Measurements from ENCODE around the gene CISH.
A peak's percentile ranks its signal among the peaks of the same experiment; 100 is the strongest.

Gene CISH

DNA sequence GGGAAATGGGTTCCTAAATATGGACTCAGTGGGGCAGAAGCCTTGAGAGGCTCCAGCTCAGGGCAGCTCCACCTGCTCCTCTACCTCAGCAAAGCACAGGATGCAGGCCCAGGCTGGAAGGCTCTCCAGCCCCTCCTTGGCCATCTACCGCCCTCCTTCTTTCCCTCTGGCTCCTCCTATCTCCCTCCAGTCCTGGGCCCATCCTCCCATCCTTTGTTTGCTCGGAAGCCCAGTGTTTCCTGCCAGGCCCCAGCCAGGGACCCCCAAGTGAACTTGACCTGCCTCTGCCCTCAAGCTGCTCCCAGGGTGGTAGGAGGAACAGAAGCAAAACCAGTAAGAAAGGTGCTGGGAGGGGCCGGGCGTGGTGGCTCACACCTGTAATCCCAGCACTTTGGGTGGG is 25.4 kb upstream of the CISH start:
- no peak for DNase-seq (ENCODE audit: low spot score)

DNA sequence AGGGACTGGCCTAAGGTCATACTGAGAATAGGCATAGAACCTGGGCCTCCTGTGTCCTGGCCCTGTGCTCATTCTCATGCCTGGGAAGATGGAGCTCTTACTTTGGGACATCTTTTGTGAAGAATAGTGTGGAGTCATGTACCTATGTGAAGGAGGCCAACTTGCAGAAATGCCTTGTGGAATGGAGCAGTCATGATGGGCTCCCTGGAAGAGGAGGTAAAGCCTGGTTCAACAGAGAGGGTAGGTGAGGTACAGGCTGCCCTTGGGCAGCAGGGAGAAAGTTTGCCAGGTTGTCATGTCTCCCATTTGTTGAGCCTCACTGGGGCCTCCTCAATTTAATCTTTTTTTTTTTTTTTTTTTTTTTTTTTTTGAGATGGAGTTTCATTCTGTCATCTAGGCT is 23.5 kb upstream of the CISH start:
- DNase-seq (ENCODE audit: low spot score) = no peak

DNA sequence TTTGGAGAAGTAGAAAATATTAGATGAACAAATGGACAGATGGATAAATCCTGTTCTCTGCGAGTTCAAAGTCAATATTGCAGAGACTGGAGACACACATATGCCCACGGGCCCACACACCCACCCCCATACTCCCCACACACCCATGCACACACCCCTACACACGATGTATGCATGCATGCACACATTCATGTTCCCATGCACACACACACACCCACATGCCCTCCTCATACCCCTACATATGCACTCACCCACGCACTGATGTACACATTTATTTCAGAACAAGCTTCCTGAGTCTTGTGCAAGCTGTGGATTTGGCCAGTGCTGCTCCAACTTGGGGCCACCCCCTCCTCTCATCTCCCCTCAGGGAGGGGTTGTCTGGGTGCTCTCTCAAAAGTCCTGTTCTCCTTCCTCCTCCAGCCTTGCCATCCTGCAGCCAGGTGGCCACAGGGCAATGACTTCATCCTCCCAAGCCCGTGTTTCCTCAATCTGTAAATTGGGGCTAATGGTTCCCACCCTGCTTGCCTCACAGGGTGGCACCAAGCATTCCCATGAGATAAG is 21.7 kb upstream of the CISH start:
- DNase-seq (ENCODE audit: low spot score) = no peak

DNA sequence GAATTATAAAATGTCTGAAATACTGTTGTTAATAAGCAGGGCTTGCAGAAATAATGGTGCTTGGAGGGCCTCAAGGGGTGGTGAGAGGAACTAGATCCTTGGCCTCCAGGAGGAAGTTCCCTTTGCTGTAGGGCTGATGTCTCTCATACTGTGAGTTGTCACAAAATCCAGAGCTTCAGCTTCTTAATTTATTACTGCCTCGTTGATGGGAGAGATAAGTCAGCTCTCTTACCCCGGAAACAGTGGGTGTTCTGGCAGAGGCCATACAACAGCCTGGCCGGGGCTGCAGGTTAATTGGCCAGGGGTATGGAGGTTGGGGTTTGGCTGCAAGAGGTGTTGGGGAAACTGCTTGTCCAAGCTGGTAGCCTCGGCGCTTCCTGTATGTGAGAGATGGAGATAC is 20.9 kb upstream of the CISH start:
- no peak for DNase-seq (ENCODE audit: low spot score)

DNA sequence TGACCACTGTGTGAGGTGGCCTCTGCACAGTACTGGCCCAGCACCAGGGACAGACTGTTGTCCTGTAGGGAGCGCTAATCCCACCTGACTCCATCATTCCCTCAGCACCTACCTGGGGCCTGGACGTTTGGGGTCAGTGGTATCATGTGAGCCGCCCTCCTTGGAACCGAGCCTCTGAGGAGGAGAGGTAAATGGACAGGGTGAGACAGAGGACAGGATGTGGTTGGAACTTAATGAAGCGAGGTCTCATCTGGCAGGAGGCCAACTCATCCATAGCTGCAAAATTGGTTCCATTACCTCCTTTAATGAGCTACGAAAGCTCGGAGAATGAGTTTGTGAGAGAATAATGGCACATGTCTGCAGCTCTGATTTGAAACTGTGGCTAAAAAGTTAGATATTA is 19.3 kb upstream of the CISH start:
- DNase-seq (ENCODE audit: low spot score) = no peak

DNA sequence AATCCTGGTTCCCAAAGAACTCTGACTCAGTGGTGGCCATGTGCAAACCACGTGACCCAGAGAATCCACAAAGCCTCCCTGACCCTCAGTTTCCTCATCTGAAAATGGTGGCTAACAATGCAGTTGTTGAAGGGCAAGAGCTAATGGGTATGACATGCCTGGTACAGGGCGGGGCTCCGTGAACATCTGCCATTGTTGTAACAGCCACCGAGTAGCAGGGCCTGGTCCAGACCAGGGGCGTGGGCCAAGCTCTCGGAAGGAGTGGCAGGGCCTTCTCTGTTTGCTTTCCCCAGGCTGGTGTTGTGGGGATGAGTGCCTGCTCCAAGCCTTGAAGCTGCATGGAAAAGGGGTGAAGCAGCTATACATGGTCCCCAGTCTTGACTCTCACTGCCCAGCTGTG is 18.8 kb upstream of the CISH start:
- DNase-seq (ENCODE audit: low spot score) = no peak

DNA sequence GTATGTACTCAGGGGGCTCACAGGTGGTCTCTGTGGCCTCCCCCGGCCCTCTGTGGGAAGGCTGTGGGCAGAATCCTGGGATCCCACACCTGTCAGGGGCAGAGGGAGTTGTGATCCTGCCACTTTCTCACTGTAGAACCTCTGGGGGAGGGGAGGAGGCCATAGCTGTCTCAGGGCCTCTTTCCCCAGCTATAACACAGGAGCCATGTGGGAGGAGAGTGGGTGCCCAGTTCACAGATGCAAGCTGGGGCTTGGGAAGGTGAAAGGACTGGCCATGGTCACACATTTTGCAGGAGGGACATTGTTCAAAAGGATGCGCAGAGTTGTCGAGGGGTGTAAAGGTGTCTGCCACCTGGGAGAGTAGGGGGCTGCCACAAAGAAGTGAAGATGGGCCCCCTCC is 17.0 kb upstream of the CISH start:
- no peak for DNase-seq (ENCODE audit: low spot score)

DNA sequence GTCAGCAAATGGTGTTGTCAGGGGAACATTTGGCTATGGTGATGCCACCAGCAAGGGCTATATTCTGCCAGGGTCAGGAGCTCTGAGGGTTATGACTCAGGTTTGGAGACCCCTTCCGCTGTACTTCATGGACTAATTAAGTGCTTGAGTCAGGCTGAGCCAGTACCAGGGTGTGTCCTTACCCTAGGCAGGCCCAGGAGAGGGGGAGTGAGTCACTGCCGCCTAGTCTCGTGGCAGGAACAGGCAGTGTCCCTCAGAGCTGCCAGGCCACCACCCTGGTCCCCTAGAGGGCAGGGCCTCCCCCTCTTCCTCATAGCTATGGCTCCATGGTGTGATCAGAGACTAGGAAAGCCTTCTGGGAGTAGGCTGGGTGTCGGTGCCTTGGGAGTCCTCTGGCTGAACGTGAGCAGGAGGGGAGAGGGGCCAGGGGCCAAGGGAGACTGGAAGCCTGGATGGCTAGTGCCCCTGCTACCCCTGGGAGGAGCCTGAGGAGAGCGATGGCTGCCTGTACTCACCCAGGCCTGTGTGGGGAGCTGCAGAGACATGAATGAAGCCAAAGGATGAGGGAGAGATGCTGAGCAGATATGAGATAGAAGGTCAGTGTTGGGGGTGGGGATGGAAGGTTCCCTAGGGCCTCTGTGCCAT is 16.0 kb upstream of the CISH start:
- DNase-seq (ENCODE audit: low spot score) = no peak

DNA sequence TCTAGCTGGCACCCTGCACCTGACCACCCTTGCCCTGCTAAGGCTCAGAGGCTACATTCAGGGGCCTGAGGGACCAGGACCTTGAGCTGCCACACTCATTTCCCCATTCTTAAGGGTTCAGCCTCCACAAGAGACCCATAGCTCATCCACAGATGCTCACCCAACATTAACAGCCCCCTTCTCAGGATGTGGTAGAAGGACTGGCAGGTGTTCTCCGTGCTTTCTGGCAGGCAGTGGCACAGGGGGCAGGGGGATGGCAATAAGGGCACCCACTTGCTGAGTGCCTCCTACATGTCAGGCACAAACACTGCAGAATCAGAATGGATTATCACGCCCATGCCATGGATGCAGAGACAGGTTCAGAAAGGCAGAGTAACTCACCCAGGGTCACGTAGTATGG is 14.8 kb upstream of the CISH start:
- DNase-seq (ENCODE audit: low spot score) = no peak

DNA sequence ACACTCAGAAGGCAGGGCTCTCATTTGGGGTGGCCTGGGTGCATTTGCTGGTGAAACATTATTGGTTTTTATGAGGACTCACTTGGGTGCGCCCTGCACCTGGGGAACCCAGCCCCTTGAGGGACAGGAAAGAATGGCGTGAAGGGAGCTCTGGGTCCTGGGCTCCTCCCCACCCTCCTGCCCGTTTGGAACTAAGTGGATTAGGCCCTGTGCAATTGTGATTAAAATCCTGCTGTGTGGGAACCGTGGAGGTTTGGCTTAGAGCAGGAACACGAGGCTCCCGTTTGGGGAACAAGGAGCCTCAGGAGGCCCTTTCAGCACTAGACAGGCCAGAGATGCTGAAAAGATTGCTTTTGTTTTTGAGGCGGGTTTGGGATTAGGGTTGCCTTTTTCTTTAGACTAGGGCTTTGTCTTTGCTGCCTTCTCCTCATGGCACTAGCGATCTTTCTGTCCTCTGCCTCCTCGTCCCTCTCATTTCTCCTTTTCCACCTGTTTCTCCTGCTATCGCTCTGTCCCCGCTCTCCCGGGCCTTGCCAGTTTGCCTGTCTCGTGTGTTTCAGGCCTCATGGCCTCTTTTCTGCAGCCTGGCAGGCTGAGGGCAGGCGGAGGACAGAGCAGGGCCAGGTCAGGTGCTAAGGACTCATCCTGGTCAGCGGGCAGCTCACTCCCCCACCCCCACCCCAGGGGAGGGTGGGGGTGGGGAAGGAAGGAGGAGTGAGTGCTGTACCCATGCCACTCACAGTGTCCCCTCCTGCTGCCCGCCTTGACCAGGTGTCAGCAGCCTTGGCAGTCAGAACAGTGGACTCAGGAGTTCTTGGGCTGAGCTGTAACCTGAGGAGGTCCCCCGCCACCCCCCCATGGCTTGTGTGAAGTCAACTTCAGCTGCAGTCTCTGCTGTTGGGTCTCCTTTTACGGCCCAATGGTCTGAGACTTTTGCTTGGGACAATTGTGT is 13.9 kb upstream of the CISH start:
- DNase-seq (ENCODE audit: low spot score) = no peak

DNA sequence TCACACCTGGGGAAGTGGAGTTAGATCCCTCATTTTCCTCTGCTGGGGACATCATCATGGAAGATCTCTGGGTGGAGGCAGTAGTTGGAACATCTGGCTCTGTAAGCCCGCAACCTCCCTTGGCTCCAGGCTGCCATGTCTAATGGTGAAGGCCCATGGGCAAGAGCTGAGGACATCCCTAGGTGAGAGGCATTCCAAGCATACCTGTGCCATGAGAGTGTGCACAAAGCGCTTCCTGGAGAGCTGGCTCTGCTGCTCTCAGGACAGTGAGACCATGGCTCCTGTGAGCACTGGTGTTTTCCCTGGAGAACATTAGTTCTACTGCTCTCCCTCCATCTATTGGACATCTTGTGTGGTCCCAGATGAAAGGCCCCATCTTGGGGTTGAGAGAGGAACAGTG is 13.1 kb upstream of the CISH start:
- no peak for DNase-seq (ENCODE audit: low spot score)

DNA sequence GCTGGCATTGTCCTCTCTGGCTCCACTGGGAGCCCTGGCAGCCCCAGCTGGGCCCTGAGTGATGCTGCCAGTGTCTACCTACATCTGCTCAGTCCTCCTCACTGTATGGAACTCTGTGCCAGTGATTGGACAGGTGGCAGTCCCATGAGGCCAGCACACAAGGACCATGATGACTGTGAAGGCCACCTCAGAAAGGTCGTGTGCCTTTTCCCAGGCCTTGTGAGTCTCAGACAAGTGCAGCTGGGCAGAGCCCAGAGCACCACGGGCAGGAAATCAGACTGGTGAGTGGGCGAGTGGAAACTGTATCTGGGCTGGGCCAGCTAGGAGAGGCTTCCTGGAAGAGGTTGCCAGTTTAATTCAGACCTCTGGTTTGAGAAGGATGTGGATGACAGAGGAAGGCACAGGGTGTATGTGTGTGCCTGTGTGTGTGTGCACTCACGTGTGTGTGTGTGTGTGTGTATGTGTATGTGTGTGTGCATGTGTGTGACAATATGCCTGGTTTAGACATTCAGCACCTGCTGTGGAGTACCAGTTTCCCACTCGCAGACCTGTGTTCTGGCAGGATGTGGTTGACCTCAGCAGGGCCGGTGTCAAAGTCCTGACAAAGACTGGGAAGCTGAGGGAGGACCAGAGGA is 12.4 kb upstream of the CISH start:
- no peak for DNase-seq (ENCODE audit: low spot score)

DNA sequence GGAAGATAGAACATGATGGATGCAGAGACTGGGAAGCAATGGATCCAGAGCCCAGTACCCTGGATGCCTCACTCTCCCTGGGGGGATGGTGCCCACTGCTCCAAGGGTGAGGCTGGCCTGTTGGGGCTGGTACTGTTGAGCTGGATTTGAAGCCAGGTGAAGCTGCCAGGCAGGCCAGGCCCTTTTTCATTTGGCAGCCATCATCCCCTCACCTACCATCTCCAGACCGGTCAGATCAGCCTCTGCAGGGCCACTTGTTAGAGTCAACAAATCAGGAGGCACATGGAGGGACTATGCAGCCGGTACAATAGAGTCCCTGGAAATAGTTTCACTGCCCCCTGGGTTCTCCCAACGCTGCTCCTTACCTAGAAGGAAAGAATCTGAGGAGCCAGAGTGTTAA is 11.3 kb upstream of the CISH start:
- DNase-seq (ENCODE audit: low spot score) = no peak

DNA sequence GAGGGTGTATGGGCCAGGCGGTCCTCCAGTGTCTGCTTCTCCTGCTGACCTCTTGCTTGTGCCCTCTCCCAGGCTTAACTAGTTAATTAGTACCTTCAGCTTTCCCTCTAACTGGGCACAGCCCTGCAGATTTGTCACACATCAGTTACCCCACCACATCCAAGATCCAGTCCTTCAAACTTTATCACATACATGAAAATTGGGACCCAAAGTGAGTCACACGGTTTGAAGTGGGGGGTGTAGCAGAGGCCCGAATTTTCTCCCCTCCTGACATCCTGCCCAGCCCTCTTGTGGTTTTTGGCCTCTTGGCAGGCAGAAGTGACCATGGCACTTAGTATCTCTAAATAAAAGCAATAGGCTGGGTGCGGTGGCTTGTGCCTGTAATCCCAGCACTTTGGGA is 9.2 kb upstream of the CISH start:
- no peak for DNase-seq (ENCODE audit: low spot score)

DNA sequence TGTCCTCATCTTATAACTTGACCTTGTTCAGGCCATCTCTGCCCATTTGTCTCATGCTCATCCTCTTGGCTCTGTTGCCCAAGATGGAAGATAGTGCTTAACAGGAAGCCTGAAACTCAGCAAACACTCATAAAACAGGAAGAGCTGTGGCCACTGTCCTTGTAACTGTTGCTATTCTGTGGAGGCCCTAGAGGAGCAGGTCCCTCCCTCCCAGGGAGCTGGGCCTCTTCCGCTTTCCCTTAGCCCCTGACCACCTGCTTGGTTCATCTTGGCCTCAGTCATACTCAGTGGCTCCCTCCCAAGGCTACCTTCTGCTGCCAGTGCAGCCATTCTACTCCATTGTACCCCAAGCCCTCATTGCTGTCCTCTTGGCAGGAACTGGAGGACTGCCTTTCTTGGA is 8.8 kb upstream of the CISH start:
- DNase-seq (ENCODE audit: low spot score) = no peak

DNA sequence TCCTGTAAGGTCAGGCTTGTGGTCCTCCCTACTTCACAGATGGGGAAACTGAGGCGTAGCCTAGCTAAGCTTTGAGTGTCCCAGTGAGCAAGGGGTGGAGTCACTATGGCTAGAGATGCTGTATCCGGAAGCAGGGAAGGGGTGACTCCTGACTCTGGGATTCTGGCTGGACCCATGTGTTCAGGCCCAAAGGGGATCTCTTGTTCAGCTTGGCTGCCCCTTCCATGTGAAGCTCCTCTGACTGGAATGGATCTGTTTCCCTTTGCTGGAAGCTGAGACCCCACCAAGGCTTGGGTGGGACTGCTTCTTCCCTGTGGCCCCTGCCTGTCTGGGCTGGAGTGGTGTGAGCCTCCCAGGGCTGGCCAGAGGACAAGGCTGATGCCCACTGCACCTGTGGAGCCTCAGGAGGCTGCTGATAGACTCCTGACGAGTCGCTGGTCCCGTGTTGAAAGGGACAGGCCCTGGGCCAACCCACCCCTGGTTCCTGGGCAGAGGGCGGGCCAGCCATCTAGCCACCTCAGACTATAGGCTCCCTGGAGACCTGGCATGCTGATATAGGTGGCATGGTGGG is 6.4 kb upstream of the CISH start:
- no peak for DNase-seq (ENCODE audit: low spot score)

DNA sequence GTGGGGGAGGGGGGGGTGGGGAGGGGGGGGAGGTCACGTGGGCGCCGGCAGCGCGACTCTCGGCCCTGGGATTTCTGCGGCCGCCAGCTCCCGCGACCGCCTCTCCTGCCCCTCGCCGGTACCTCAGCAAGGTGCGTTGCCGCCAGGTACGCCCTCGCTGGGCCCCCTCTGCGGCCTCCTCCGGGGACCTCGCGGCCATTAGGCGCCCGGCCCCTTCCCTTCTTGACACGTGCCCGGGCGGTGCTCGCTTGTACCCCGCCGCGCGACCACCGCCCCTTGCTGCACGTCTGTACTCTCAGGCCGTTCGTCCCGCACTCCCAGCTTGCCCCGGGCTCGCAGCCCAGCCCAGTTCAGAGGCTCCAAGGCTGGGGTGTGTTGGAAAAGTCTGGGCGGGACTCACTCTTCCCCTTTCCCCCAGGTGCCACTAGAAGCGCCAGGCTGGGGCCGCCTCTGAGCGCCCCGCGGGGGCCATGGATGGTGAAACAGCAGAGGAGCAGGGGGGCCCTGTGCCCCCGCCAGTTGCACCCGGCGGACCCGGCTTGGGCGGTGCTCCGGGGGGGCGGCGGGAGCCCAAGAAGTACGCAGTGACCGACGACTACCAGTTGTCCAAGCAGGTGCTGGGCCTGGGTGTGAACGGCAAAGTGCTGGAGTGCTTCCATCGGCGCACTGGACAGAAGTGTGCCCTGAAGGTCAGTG is 5.7 kb upstream of the CISH start, which contains the start of gene MAPKAPK3:
MAPKAPK3 (plus strand) TSS at position 56 of the 696 bp plus-strand sequence; CDS start at position 471, 415 bp downstream.
- DNase-seq (ENCODE audit: low spot score) = no peak

DNA sequence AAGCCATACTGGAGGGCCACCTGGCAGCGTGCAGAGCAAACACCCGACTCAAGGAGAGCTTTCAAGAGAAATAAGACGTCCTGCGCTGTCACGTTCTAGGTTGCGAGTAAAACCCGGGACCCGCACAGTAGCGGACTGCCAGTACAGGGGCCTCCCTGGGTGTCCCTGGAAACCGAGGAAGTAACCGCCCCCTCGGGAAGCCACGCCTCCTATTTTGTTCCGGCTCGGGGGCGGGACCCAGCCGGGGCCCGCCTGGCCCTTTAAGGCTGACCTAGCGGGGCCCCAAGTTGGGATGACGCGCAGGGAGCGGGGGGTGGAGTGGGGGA is 5.2 kb upstream of the CISH start:
- DNase-seq (ENCODE audit: low spot score) = peak; percentile 85

DNA sequence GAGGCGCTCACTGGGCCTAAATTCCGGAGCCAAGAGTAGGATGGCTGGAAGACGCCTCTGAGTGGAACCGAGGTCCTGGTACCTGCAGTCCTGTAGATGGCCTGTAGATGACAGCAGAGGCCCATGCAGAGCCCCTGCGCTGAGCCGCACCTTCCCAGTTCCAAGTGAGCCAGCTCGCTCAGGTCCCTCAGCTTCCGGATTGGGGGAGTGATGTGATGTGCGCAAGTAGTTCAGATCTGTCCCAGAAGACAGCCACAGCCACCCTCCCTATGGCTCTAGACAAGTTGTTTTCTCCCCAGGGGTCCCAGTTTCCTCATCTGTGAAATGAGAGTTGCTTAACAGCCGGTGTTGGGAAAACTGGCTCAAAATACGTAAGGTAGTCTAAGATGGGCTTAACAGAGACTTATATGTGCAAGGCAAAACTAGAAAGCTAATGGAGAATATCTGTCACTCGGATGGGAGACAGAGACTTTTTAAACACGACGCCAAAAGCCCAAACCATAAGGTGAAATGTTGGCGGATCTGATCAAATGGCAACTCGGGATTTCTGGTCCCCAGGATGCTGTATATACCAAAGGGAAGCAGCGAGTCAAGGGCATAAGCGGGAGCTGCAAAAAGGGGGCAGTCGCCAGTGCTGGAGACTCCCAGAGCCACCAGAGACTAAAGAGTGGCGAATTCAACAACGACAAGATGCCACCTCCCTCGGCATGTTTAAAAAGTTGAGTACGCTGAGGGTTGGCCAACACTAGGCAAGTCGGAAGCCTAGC is 4.6 kb upstream of the CISH start:
- peak; percentile 91 for DNase-seq (ENCODE audit: low spot score)

DNA sequence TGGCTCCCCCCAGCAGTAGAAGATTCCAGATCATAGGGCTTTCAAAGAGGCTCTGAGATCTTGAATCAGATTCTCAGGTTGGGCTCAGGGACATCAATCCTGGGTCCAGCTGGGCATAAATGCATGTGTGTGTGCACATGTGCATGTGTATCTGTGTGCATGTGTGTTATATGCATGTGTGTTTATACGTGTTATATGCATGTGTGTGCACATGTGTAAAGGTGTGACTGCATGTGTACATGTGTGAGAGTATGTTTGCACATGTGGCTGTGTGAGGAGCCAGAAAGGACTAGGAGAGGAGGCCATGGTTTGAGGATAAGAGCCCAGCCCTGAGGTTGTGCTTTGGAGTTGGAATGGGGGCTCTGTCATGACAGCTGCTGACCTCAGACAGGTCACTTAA is 3.6 kb upstream of the CISH start:
- no peak for DNase-seq (ENCODE audit: low spot score)

All from cerebellar cortex (tissue), 1 donor.